ENCODE measurements around the gene FBXO44.
"Not testable (repeated sequence)": the region's sequence is repeated elsewhere in the genome, so short reads cannot be mapped to it uniquely, and the experiment has no call there.

FBXO44 gene

GRCh38 chr1:11654137-11654938 lies at the start of gene FBXO44, which contains the start of gene FBXO2:
Gene FBXO44, plus strand, starts transcription at chr1:11654877. Its CDS starts 959 bp downstream, at chr1:11655836.
Gene FBXO2, minus strand, starts transcription at chr1:11654429. Its CDS starts 89 bp downstream, at chr1:11654340.
- DNase-seq (ENCODE audit: low read depth) = no peak

GRCh38 chr1:11606775-11607174 lies 47.9 kb upstream of the FBXO44 start:
- DNase-seq (ENCODE audit: low read depth) = no peak

- not testable (repeated sequence) for DNase-seq (ENCODE audit: low read depth)
Observed at GRCh38 chr1:11608596-11609130, 46.0 kb upstream of the FBXO44 start.

- DNase-seq (ENCODE audit: low read depth) = not testable (repeated sequence)
Observed at GRCh38 chr1:11609378-11609777, 45.3 kb upstream of the FBXO44 start.

- DNase-seq (ENCODE audit: low read depth) = no peak
Observed at GRCh38 chr1:11610629-11611180, 44.0 kb upstream of the FBXO44 start.

- no peak for DNase-seq (ENCODE audit: low read depth)
Observed at GRCh38 chr1:11611638-11612327, 42.9 kb upstream of the FBXO44 start.

GRCh38 chr1:11613347-11613746 lies 41.3 kb upstream of the FBXO44 start:
- DNase-seq (ENCODE audit: low read depth) = no peak

GRCh38 chr1:11615090-11615489 lies 39.6 kb upstream of the FBXO44 start:
- no peak for DNase-seq (ENCODE audit: low read depth)

- DNase-seq (ENCODE audit: low read depth) = no peak
Observed at GRCh38 chr1:11616766-11617165, 37.9 kb upstream of the FBXO44 start.

- DNase-seq (ENCODE audit: low read depth) = no peak
Observed at GRCh38 chr1:11617314-11617713, 37.4 kb upstream of the FBXO44 start.

- DNase-seq (ENCODE audit: low read depth) = no peak
Observed at GRCh38 chr1:11617741-11618140, 36.9 kb upstream of the FBXO44 start.

GRCh38 chr1:11620405-11620804 lies 34.3 kb upstream of the FBXO44 start:
- DNase-seq (ENCODE audit: low read depth) = no peak

- no peak for DNase-seq (ENCODE audit: low read depth)
Observed at GRCh38 chr1:11620924-11621323, 33.8 kb upstream of the FBXO44 start.

- DNase-seq (ENCODE audit: low read depth) = no peak
Observed at GRCh38 chr1:11622398-11622797, 32.3 kb upstream of the FBXO44 start.

GRCh38 chr1:11623702-11624101 lies 31.0 kb upstream of the FBXO44 start:
- no peak for DNase-seq (ENCODE audit: low read depth)

- no peak for DNase-seq (ENCODE audit: low read depth)
Observed at GRCh38 chr1:11626551-11626950, 28.1 kb upstream of the FBXO44 start.

- no peak for DNase-seq (ENCODE audit: low read depth)
Observed at GRCh38 chr1:11628767-11629166, 25.9 kb upstream of the FBXO44 start.

- no peak for DNase-seq (ENCODE audit: low read depth)
Observed at GRCh38 chr1:11629184-11630016, 25.3 kb upstream of the FBXO44 start.

- DNase-seq (ENCODE audit: low read depth) = no peak
Observed at GRCh38 chr1:11634365-11635192, 20.1 kb upstream of the FBXO44 start.

GRCh38 chr1:11638121-11638520 lies 16.6 kb upstream of the FBXO44 start:
- no peak for DNase-seq (ENCODE audit: low read depth)

- no peak for DNase-seq (ENCODE audit: low read depth)
Observed at GRCh38 chr1:11639372-11639771, 15.3 kb upstream of the FBXO44 start.
